ENCODE measurements around the gene SEMA5A.
A peak's percentile ranks its signal among the peaks of the same experiment; 100 is the strongest.

SEMA5A gene

GRCh38 chr5:9046756-9047481 lies 499.0 kb downstream of the SEMA5A start:
- DNase-seq: no peak

- no peak for DNase-seq
Measured at GRCh38 chr5:9045946-9046345, 499.9 kb downstream of the SEMA5A start.

- DNase-seq: no peak
Measured at GRCh38 chr5:9042241-9042640, 503.6 kb downstream of the SEMA5A start.

GRCh38 chr5:9040475-9040874 lies 505.4 kb downstream of the SEMA5A start:
- DNase-seq: no peak

- no peak for DNase-seq
Measured at GRCh38 chr5:9037048-9037447, 508.8 kb downstream of the SEMA5A start.

GRCh38 chr5:9035346-9035745 lies 510.5 kb downstream of the SEMA5A start:
- no peak for DNase-seq

GRCh38 chr5:9034649-9035048 lies 511.2 kb downstream of the SEMA5A start:
- DNase-seq: no peak

GRCh38 chr5:9033524-9033923 lies 512.4 kb downstream of the SEMA5A start:
- no peak for DNase-seq

GRCh38 chr5:9025942-9026341 lies 519.9 kb downstream of the SEMA5A start:
- no peak for DNase-seq

- DNase-seq: no peak
Measured at GRCh38 chr5:9020996-9021395, 524.9 kb downstream of the SEMA5A start.

- no peak for DNase-seq
Measured at GRCh38 chr5:9015937-9016270, 530.0 kb downstream of the SEMA5A start.

- DNase-seq: no peak
Measured at GRCh38 chr5:9015260-9015936, 530.5 kb downstream of the SEMA5A start.

GRCh38 chr5:9013147-9013546 lies 532.7 kb downstream of the SEMA5A start:
- DNase-seq: no peak

- no peak for DNase-seq
Measured at GRCh38 chr5:9009931-9010651, 535.8 kb downstream of the SEMA5A start.

- DNase-seq: no peak
Measured at GRCh38 chr5:8997542-8998070, 548.3 kb downstream of the SEMA5A start.

GRCh38 chr5:8993031-8993430 lies 552.8 kb downstream of the SEMA5A start:
- peak; percentile 1 to 4 for DNase-seq

Measured in AML-193 (cell line).